ENCODE data around the gene UBE3D. TPM values are rescaled to one million over a fixed set of nuclear protein-coding genes. Genes with fewer than 3 reads are reported as not detected.

Gene UBE3D
- total RNA-seq, 1 experiment from 2014 or later, result 14.0 TPM

DNA sequence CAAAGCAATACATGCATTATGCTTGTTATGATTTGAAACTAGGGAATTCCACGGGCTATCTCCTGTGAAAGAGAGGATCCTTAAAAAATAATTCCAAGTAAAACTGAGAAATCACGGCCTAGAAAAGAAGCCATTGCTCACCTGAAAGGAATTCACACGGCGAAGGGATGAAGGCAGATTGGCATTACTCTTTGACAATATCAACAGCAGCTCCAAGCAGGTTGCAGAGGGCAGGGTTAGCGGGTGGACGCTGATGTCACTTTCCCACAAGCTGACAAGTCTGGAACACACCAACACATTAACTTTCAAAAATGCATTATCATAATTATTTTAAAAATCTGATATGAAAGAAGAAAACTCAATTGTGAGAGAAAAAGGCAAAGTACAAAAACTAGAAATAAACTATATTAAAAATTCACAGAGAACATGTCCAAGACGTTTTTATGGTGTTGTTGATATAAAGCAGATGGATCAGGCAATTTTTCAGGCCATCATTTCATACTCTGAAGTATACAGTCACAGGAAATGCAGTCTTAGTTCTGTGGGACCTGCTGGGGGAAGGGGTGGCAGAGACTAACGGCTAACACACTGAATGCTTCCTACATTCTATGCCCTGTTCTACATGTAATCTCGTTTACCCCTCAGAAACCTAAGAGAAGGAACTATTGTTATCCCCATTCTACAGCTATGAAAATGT lies 108.3 kb downstream of the UBE3D start:
- H3K27ac Mint-ChIP-seq, result peak overlapping the region; percentile 55; the same call in 1 of the 2 replicates
- ChIA-PET CTCF (no interaction called here), POLR2A (no interaction called here)
- no peak overlapping the region for H3K4me3 Mint-ChIP-seq
- no peaks in the 10 kb centered on the region for H3K9me3 Mint-ChIP-seq
- ATAC-seq (no peak), DNase-seq (ENCODE audit: low spot score) (no peak)
- H3K27me3 Mint-ChIP-seq (ENCODE audit: low read depth), result no peaks in the 10 kb centered on the region
- H3K4me1 Mint-ChIP-seq, result peaks cover 29% of the 10 kb centered on the region
- peaks cover 16% of the 10 kb centered on the region for H3K36me3 Mint-ChIP-seq
- TF ChIP-seq E2F4 (CRISPR knock-in tag; IDR thresholded peaks at IDR 0.05; ENCODE audit: borderline replicate concordance, low read depth), result no peak
- TF ChIP-seq ZSCAN18 (CRISPR knock-in tag; IDR thresholded peaks at IDR 0.05), result no peak
- no peak for TF ChIP-seq NFE2L1 (CRISPR knock-in tag; IDR thresholded peaks at IDR 0.05)
- no peak for TF ChIP-seq TP53 (CRISPR knock-in tag; IDR thresholded peaks at IDR 0.05)
- TF ChIP-seq AR (CRISPR knock-in tag; IDR thresholded peaks at IDR 0.05), result no peak
- TF ChIP-seq ZNF416 (CRISPR knock-in tag; IDR thresholded peaks at IDR 0.05), result no peak
- no peak for TF ChIP-seq TEAD1 (CRISPR knock-in tag; IDR thresholded peaks at IDR 0.05)
- no peak for TF ChIP-seq RELA (CRISPR knock-in tag; IDR thresholded peaks at IDR 0.05; ENCODE audit: borderline replicate concordance)
- TF ChIP-seq ZNF396 (CRISPR knock-in tag; IDR thresholded peaks at IDR 0.05; ENCODE audit: borderline replicate concordance), result no peak
- TF ChIP-seq, protein P1, sequence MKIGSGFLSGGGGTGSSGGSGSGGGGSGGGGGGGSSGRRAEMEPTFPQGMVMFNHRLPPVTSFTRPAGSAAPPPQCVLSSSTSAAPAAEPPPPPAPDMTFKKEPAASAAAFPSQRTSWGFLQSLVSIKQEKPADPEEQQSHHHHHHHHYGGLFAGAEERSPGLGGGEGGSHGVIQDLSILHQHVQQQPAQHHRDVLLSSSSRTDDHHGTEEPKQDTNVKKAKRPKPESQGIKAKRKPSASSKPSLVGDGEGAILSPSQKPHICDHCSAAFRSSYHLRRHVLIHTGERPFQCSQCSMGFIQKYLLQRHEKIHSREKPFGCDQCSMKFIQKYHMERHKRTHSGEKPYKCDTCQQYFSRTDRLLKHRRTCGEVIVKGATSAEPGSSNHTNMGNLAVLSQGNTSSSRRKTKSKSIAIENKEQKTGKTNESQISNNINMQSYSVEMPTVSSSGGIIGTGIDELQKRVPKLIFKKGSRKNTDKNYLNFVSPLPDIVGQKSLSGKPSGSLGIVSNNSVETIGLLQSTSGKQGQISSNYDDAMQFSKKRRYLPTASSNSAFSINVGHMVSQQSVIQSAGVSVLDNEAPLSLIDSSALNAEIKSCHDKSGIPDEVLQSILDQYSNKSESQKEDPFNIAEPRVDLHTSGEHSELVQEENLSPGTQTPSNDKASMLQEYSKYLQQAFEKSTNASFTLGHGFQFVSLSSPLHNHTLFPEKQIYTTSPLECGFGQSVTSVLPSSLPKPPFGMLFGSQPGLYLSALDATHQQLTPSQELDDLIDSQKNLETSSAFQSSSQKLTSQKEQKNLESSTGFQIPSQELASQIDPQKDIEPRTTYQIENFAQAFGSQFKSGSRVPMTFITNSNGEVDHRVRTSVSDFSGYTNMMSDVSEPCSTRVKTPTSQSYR (CRISPR knock-in tag; IDR thresholded peaks at IDR 0.05), result no peak
- TF ChIP-seq, protein P2, sequence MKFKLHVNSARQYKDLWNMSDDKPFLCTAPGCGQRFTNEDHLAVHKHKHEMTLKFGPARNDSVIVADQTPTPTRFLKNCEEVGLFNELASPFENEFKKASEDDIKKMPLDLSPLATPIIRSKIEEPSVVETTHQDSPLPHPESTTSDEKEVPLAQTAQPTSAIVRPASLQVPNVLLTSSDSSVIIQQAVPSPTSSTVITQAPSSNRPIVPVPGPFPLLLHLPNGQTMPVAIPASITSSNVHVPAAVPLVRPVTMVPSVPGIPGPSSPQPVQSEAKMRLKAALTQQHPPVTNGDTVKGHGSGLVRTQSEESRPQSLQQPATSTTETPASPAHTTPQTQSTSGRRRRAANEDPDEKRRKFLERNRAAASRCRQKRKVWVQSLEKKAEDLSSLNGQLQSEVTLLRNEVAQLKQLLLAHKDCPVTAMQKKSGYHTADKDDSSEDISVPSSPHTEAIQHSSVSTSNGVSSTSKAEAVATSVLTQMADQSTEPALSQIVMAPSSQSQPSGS (CRISPR knock-in tag; IDR thresholded peaks at IDR 0.05; ENCODE audit: borderline replicate concordance, low read depth), result no peak
- no peak for TF ChIP-seq CTCF (IDR thresholded peaks at IDR 0.05)
- no peak for TF ChIP-seq PREB (CRISPR knock-in tag; IDR thresholded peaks at IDR 0.05; ENCODE audit: borderline replicate concordance)
- TF ChIP-seq, protein P3, sequence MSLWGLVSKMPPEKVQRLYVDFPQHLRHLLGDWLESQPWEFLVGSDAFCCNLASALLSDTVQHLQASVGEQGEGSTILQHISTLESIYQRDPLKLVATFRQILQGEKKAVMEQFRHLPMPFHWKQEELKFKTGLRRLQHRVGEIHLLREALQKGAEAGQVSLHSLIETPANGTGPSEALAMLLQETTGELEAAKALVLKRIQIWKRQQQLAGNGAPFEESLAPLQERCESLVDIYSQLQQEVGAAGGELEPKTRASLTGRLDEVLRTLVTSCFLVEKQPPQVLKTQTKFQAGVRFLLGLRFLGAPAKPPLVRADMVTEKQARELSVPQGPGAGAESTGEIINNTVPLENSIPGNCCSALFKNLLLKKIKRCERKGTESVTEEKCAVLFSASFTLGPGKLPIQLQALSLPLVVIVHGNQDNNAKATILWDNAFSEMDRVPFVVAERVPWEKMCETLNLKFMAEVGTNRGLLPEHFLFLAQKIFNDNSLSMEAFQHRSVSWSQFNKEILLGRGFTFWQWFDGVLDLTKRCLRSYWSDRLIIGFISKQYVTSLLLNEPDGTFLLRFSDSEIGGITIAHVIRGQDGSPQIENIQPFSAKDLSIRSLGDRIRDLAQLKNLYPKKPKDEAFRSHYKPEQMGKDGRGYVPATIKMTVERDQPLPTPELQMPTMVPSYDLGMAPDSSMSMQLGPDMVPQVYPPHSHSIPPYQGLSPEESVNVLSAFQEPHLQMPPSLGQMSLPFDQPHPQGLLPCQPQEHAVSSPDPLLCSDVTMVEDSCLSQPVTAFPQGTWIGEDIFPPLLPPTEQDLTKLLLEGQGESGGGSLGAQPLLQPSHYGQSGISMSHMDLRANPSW (CRISPR knock-in tag; conservative IDR thresholded peaks at IDR 0.05; ENCODE audit: low read depth), result no peak
- no peak for TF ChIP-seq SP1 (CRISPR knock-in tag; conservative IDR thresholded peaks at IDR 0.05)
